GM10248 (cell line): ENCODE data around the gene ZFP36L2.

Source experiments
- CTCF ChIA-PET: fragments of 300-600 bp; sonication (Branson Sonifier 250); formaldehyde crosslinking; extraction: SDS; loops from one replicate; lab custom pipeline; 2021; ENCODE audit warnings: antibody characterized with exemption; lab: Yijun Ruan, JAX
- POLR2A ChIA-PET: fragments of 350-650 bp; sonication (Branson Sonifier 250); formaldehyde crosslinking; extraction: SDS; loops from one replicate; lab custom pipeline; 2020; ENCODE audit warnings: antibody characterized with exemption; lab: Yijun Ruan, JAX
- DNase-seq: peaks from one replicate; pipeline ENCODE4 v3.0.0; 2012; ENCODE audit errors: extremely low spot score
- CTCF ChIP-seq: IDR thresholded peaks from 2 replicates; pipeline ENCODE4 v1.5.1; 2012; ENCODE audit warnings: mild to moderate bottlenecking, low read depth; ENCODE audit errors: extremely low read depth, missing control alignments, control extremely low read depth

ZFP36L2 gene

DNA sequence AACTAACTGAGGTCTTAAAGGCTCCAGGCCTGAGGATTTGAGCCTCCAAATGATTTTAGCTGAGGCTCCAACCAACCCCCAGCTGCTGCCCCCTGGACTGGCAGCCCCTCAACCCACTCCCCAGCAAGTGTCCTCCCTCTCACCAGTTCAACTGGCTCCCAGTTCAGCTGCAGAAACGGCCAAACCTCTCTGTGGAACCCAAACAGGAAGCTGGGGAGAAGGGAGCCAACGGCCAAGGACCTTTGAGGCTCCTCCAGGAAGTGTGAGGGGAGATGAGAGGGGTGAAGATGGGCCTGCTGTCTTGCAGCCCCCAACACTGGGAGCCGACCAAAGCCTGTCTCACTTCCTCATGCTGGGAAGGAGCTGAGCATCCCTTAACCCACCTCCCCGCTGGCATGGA, 24.9 kb downstream of the ZFP36L2 start:
- POLR2A ChIA-PET = no interaction called here
- CTCF ChIA-PET = interaction anchor here (1.3 kb wide), 1 partner anchor 9 kb away, joined by 3 read pairs; no protein-coding TSS in a partner anchor
- DNase-seq = no peak
- TF ChIP-seq CTCF = no peak

DNA sequence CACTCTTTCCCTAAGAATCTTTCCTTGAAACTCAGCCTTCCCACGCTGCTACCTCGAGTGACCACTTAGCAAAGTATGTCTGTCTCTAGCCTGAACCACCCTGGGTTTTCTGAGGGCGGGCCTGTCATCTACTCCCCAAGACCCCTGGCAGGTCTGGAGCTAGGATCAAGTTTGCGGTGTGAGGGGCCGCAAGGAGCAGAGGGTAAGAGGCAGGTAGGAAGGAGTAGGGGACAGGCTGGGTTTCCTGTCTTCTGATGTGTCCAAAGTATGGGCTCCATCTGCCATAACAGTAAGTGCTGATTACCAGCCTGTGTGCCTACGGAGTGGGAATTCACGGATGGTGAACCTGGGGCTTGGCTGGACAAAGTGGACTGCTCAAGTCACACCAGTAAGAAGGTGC, 25.4 kb downstream of the ZFP36L2 start:
- ChIA-PET CTCF (interaction anchor here (1.3 kb wide), 1 partner anchor 9 kb away, joined by 3 read pairs; no protein-coding TSS in a partner anchor), POLR2A (no interaction called here)
- TF ChIP-seq CTCF = no peak
- no peak for DNase-seq

- ChIA-PET POLR2A (no interaction called here), CTCF (interaction anchor here (0.8 to 1.3 kb wide), 2 partner anchors 8 to 25 kb away, joined by 3 read pairs; no protein-coding TSS in a partner anchor)
- DNase-seq = no peak
- TF ChIP-seq CTCF = no peak
Observed at GRCh38 chr2:43199492-43200488, 26.6 kb downstream of the ZFP36L2 start.

DNA sequence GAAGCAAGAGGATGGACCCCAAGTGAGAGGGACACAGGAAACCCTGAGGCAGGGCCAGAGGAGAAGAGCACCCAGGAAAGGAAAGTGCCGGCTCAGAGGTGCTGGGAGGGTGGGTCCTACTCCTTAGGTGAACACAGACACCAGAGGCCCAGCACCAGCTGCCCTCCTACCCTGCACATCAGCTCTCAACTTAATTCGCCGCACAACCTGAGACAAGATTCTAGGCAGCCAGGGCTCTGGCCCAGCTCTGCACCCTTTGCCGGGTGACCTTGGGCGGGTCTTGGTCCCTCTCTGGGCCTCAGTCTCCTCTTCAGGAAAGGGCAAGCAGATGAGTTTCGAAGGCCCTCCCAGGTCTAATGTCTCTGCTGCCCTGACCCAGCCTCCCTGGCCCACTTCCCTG, 28.1 kb downstream of the ZFP36L2 start:
- ChIA-PET POLR2A (no interaction called here), CTCF (interaction anchor here (1.2 to 1.5 kb wide), 2 partner anchors 12 to 27 kb away, joined by 3 read pairs; no protein-coding TSS in a partner anchor)
- TF ChIP-seq CTCF = no peak
- DNase-seq = no peak

DNA sequence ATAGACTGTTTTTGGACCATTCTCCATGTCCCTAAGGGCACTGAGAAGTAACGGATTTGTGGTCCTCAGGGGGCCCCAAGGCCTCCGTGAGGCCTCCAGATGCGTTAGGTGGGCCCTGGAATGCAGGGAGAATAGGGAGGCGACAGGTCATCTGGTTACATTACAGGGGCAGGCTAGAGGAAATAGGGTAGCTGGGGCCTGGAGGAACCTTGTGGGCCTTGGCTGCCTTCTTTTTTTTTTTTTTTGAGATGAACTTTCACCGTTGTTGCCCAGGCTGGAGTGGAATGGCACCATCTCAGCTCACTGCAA, 28.9 kb downstream of the ZFP36L2 start:
- no peak for DNase-seq
- POLR2A ChIA-PET = no interaction called here
- no peak for TF ChIP-seq CTCF
- CTCF ChIA-PET = interaction anchor here (1.2 to 1.6 kb wide), 3 partner anchors 13 to 31 kb away, joined by 3 to 4 read pairs (median 3); no protein-coding TSS in a partner anchor

GRCh38 chr2:43196768-43197587, 29.4 kb downstream of the ZFP36L2 start:
- ChIA-PET CTCF (interaction anchor here (0.7 to 1.6 kb wide), 4 partner anchors 11 to 32 kb away, joined by 3 to 4 read pairs (median 3); no protein-coding TSS in a partner anchor), POLR2A (interaction anchor here (0.5 kb wide), 1 partner anchor 17 kb away, joined by 4 read pairs; no protein-coding TSS in a partner anchor)
- DNase-seq = no peak
- TF ChIP-seq CTCF = no peak
